Measurements from ENCODE around the gene TSC1.

Gene TSC1

DNA sequence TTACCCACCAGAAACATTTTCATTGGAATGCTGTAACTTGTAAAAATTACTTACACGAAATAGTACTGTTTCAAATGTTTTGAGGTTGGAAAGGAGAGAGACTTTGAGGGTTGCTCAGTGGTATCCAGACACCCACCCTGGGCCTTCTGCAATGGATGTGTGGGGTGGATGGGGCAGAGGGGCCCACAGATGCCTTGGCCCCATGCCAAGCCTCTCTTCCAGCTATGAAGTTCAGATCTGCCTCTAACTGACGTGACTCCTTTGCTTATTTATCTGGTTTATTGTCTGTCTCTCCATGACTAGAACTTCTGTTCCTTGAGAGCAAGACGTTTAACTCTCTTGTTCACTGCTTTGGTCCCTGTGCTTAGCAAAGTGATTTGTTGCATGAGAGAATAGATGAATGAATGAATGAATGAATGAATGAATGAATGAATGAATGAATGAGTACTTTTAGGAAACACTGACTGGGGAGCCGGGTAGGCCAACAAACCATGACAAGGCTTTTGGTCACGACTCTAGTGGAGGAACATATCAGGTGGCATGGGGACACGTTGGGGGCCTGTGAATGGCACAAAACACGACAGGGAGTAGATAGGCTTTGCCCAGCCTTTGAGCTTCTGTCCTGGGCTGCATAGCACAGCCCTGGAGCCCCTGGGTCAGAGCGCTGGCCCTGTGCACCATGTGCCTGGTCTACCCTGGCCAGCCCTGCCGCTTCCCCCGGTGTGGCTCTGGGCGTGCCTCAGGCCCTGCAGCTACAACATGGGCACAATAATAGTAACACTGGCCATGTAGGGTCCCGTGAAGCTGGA is 98.1 kb downstream of the TSC1 start:
- Histone ChIP-seq H3K27ac (no peak overlapping the region), H3K4me3 (ENCODE audit: low read depth, low read length) (no peak overlapping the region), H3K27me3 (ENCODE audit: control insufficient read depth, insufficient read depth, low read length) (no peaks in the 10 kb centered on the region), H3K9ac (no peak overlapping the region), H2AFZ (no peak overlapping the region), H3K4me1 (no peaks in the 10 kb centered on the region), H3K4me2 (ENCODE audit: low read length) (no peak overlapping the region), H3K36me3 (ENCODE audit: control insufficient read depth, insufficient read depth, low read length) (no peaks in the 10 kb centered on the region), H3K79me2 (no peaks in the 10 kb centered on the region), H3K9me3 (ENCODE audit: control insufficient read depth, low read length) (no peaks in the 10 kb centered on the region)
- TF ChIP-seq, protein P1, sequence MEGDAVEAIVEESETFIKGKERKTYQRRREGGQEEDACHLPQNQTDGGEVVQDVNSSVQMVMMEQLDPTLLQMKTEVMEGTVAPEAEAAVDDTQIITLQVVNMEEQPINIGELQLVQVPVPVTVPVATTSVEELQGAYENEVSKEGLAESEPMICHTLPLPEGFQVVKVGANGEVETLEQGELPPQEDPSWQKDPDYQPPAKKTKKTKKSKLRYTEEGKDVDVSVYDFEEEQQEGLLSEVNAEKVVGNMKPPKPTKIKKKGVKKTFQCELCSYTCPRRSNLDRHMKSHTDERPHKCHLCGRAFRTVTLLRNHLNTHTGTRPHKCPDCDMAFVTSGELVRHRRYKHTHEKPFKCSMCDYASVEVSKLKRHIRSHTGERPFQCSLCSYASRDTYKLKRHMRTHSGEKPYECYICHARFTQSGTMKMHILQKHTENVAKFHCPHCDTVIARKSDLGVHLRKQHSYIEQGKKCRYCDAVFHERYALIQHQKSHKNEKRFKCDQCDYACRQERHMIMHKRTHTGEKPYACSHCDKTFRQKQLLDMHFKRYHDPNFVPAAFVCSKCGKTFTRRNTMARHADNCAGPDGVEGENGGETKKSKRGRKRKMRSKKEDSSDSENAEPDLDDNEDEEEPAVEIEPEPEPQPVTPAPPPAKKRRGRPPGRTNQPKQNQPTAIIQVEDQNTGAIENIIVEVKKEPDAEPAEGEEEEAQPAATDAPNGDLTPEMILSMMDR (IDR thresholded peaks at IDR 0.05): no peak

DNA sequence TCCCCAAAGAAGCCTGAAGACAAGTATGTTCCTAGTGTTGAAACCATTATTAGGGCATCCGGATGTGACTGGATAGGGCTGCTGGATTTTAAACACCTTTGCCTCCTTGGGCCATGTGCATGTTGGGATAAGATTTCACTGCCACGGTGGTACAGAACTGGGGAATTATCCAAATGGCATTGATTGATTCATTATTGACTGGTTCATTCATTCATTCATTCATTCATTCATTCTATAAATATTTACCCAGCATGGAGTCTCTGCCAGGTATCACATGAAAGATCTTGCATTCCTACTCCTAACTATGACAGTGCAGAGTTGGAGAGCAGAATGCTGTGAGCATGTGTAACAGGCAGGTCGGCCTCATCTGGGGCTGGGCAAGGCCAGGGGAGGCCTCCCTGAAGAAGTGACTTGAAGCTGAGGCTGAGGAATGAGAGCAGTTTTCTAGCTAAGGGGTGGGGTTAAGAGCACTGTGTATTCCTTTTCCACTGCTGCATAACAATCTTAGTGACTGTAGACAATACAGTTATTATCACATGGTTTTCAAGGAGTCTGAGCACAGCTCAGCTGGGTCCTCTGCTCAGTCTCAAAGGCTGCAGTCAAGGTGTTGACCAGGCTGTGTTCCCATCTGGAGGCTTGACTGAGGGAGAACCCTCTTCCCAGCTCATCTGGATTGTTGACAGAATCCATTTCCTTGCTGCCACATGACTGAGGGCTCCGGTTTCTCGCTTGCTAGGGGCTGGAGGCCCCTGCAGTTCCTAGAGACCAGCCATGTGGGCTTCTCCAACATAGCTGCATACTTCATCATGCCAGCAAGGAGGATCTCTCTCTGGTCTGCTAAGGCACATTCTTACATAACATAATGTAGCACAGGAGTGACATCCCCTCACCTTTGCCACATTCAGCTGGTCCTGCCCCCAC is 102.0 kb downstream of the TSC1 start:
- no peak overlapping the region for H3K9ac ChIP-seq

More for the DNA sequence above, 102.0 kb downstream of the TSC1 start:
- Histone ChIP-seq H3K4me3 (ENCODE audit: low read depth, low read length) (no peak overlapping the region), H3K27me3 (ENCODE audit: control insufficient read depth, insufficient read depth, low read length) (no peaks in the 10 kb centered on the region), H3K27ac (no peak overlapping the region), H3K9me3 (ENCODE audit: control insufficient read depth, low read length) (no peaks in the 10 kb centered on the region), H3K4me1 (no peaks in the 10 kb centered on the region), H3K4me2 (ENCODE audit: low read length) (no peak overlapping the region), H3K36me3 (ENCODE audit: control insufficient read depth, insufficient read depth, low read length) (no peaks in the 10 kb centered on the region), H3K79me2 (no peaks in the 10 kb centered on the region), H2AFZ (no peak overlapping the region)
- TF ChIP-seq, protein P1 (IDR thresholded peaks at IDR 0.05): no peak

Measured in parathyroid adenoma (tissue), 2 donors.